ENCODE measurements around the gene ZNF84. TPM values are rescaled to one million over a fixed set of nuclear protein-coding genes. Genes with fewer than 3 reads are reported as not detected.

Gene ZNF84
- total RNA-seq, 1 donor from 2014 or later = 68.5 TPM

GRCh38 chr12:133063556-133063955 is 26.2 kb downstream of the ZNF84 start:
- no peak for DNase-seq (ENCODE audit: extremely low spot score, unreplicated experiment)
- no peaks in the 10 kb centered on the region for H3K27me3 Mint-ChIP-seq
- peaks cover 42% of the 10 kb centered on the region for H3K36me3 Mint-ChIP-seq
- TF ChIP-seq CTCF (conservative IDR thresholded peaks at IDR 0.05) = no peak
- no peaks in the 10 kb centered on the region for H3K9me3 Mint-ChIP-seq
- no peak overlapping the region for H3K27ac Mint-ChIP-seq
- no peaks in the 10 kb centered on the region for H3K4me1 Mint-ChIP-seq (ENCODE audit: unreplicated experiment)
- H3K4me3 Mint-ChIP-seq = no peak overlapping the region

- DNase-seq (ENCODE audit: extremely low spot score, unreplicated experiment) = no peak
- H3K9me3 Mint-ChIP-seq = peaks cover 22% of the 10 kb centered on the region
- H3K4me1 Mint-ChIP-seq (ENCODE audit: unreplicated experiment) = no peaks in the 10 kb centered on the region
- no peak overlapping the region for H3K27ac Mint-ChIP-seq
- H3K36me3 Mint-ChIP-seq = peaks cover 6% of the 10 kb centered on the region
- H3K4me3 Mint-ChIP-seq = no peak overlapping the region
- no peak for TF ChIP-seq CTCF (conservative IDR thresholded peaks at IDR 0.05)
- H3K27me3 Mint-ChIP-seq = no peaks in the 10 kb centered on the region
Measured at GRCh38 chr12:133073836-133074235, 36.5 kb downstream of the ZNF84 start.

- H3K9me3 Mint-ChIP-seq = peaks cover 28% of the 10 kb centered on the region
Measured at GRCh38 chr12:133080026-133080367, 42.7 kb downstream of the ZNF84 start.

GRCh38 chr12:133080368-133081158 is 43.3 kb downstream of the ZNF84 start, which contains the start of gene ZNF140:
Gene ZNF140 (plus strand): TSS chr12:133080923. CDS start chr12:133081321, 398 bp downstream.
- TF ChIP-seq CTCF (conservative IDR thresholded peaks at IDR 0.05) = peak; percentile 59
- peaks cover 28% of the 10 kb centered on the region for H3K9me3 Mint-ChIP-seq
- H3K36me3 Mint-ChIP-seq = peaks cover 43% of the 10 kb centered on the region
- H3K4me3 Mint-ChIP-seq = no peak within 1 kb of the TSS
- no peaks in the 10 kb centered on the region for H3K4me1 Mint-ChIP-seq (ENCODE audit: unreplicated experiment)
- peak; percentile 97 for DNase-seq (ENCODE audit: extremely low spot score, unreplicated experiment)
- H3K27me3 Mint-ChIP-seq = no peaks in the 10 kb centered on the region
- H3K27ac Mint-ChIP-seq = no peak within 1 kb of the TSS

More at GRCh38 chr12:133080026-133080367, 42.7 kb downstream of the ZNF84 start:
- DNase-seq (ENCODE audit: extremely low spot score, unreplicated experiment) = peak; percentile 96
- no peak overlapping the region for H3K27ac Mint-ChIP-seq
- H3K4me1 Mint-ChIP-seq (ENCODE audit: unreplicated experiment) = no peaks in the 10 kb centered on the region
- no peaks in the 10 kb centered on the region for H3K27me3 Mint-ChIP-seq
- peaks cover 37% of the 10 kb centered on the region for H3K36me3 Mint-ChIP-seq
- TF ChIP-seq CTCF (conservative IDR thresholded peaks at IDR 0.05) = no peak
- H3K4me3 Mint-ChIP-seq = no peak overlapping the region

GRCh38 chr12:133081159-133081780 is 44.0 kb downstream of the ZNF84 start:
- no peak for TF ChIP-seq CTCF (conservative IDR thresholded peaks at IDR 0.05)
- H3K27me3 Mint-ChIP-seq = no peaks in the 10 kb centered on the region
- H3K27ac Mint-ChIP-seq = no peak overlapping the region
- peaks cover 48% of the 10 kb centered on the region for H3K36me3 Mint-ChIP-seq
- peaks cover 28% of the 10 kb centered on the region for H3K9me3 Mint-ChIP-seq
- no peak for DNase-seq (ENCODE audit: extremely low spot score, unreplicated experiment)
- H3K4me3 Mint-ChIP-seq = no peak overlapping the region
- H3K4me1 Mint-ChIP-seq (ENCODE audit: unreplicated experiment) = no peaks in the 10 kb centered on the region
